ENCODE data around the gene MYH16. TPM values are rescaled to one million over a fixed set of nuclear protein-coding genes. Genes with fewer than 3 reads are reported as not detected.
"Not testable (repeated sequence)": the region's sequence is repeated elsewhere in the genome, so short reads cannot be mapped to it uniquely, and the experiment has no call there.

MYH16 gene
- total and polyA plus RNA-seq, 2 experiments from 2014 or later, result not detected

GRCh38 chr7:99314504-99314903 is 41.9 kb downstream of the MYH16 start:
- in situ Hi-C loops (cut with MboI), result loop anchor here (5.0 to 10.0 kb wide), 2 partner anchors 170 to 272 kb away; partner anchors contain the start of gene SMURF1
- H3K4me2 ChIP-seq (ENCODE audit: unreplicated experiment), result no peak overlapping the region
- no peak overlapping the region for H3K9ac ChIP-seq
- no peaks in the 10 kb centered on the region for H4K20me1 ChIP-seq (ENCODE audit: insufficient read depth)
- DNase-seq, result no peak
- TF ChIP-seq EZH2phosphoT487 (IDR thresholded peaks at IDR 0.05; ENCODE audit: insufficient read depth, low read depth) (no peak), EZH2 (IDR thresholded peaks at IDR 0.05; ENCODE audit: insufficient read depth, poor library complexity, severe bottlenecking) (no peak)
- no peaks in the 10 kb centered on the region for H3K9me2 ChIP-seq (ENCODE audit: insufficient read depth)
- H3K79me2 ChIP-seq (ENCODE audit: insufficient read depth), result no peaks in the 10 kb centered on the region
- H3F3A ChIP-seq (ENCODE audit: insufficient read depth), result no peaks in the 10 kb centered on the region
- no peaks in the 10 kb centered on the region for H3K36me3 ChIP-seq (ENCODE audit: low read depth)
- no peaks in the 10 kb centered on the region for H3K4me1 ChIP-seq (ENCODE audit: insufficient read depth)
- WGBS, 2 experiments (ENCODE audit: low coverage in 1 of 2, low lambda C conversion rate in 2 of 2, missing lambda C conversion rate in 2 of 2), result 73 to 74% methylated on average over 7 of the region's 7 CpGs
- H3K27ac ChIP-seq, result no peak overlapping the region
- no peak overlapping the region for H2AFZ ChIP-seq
- H3K27me3 ChIP-seq (replicated peaks; ENCODE audit: insufficient read depth), result no peaks in the 10 kb centered on the region
- no peak overlapping the region for H3K4me3 ChIP-seq
- no peaks in the 10 kb centered on the region for H3K9me3 ChIP-seq (ENCODE audit: low read depth)

- no peaks in the 10 kb centered on the region for H3F3A ChIP-seq (ENCODE audit: insufficient read depth)
- peaks cover 9% of the 10 kb centered on the region for H3K79me2 ChIP-seq (ENCODE audit: insufficient read depth)
- no peaks in the 10 kb centered on the region for H3K27me3 ChIP-seq (replicated peaks; ENCODE audit: insufficient read depth)
- H4K20me1 ChIP-seq (ENCODE audit: insufficient read depth), result no peaks in the 10 kb centered on the region
- no peaks in the 10 kb centered on the region for H3K9me3 ChIP-seq (ENCODE audit: low read depth)
- TF ChIP-seq EZH2 (IDR thresholded peaks at IDR 0.05; ENCODE audit: insufficient read depth, poor library complexity, severe bottlenecking) (no peak), EZH2phosphoT487 (IDR thresholded peaks at IDR 0.05; ENCODE audit: insufficient read depth, low read depth) (no peak)
- in situ Hi-C loops (cut with MboI), result no loop called here
- H3K4me2 ChIP-seq (ENCODE audit: unreplicated experiment), result no peak overlapping the region
- no peaks in the 10 kb centered on the region for H3K9me2 ChIP-seq (ENCODE audit: insufficient read depth)
- H3K9ac ChIP-seq, result no peak overlapping the region
- H3K4me1 ChIP-seq (ENCODE audit: insufficient read depth), result 0 out of 2 replicates have a peak, but pooled peaks cover 3% of the 10 kb centered on the region
- 70% methylated on average over 4 of the region's 4 CpGs for whole genome bisulfite sequencing, 2 experiments (ENCODE audit: low coverage in 1 of 2, low lambda C conversion rate in 2 of 2, missing lambda C conversion rate in 2 of 2)
- no peaks in the 10 kb centered on the region for H3K36me3 ChIP-seq (ENCODE audit: low read depth)
- no peak overlapping the region for H3K27ac ChIP-seq
- DNase-seq, result no peak
- no peak overlapping the region for H2AFZ ChIP-seq
- no peak overlapping the region for H3K4me3 ChIP-seq
Observed at GRCh38 chr7:99320371-99320770, 47.7 kb downstream of the MYH16 start.

GRCh38 chr7:99322659-99323058 is 50.0 kb downstream of the MYH16 start:
- H2AFZ ChIP-seq; H3K27me3 ChIP-seq (replicated peaks; ENCODE audit: insufficient read depth); H3K36me3 ChIP-seq (ENCODE audit: low read depth); H4K20me1 ChIP-seq (ENCODE audit: insufficient read depth); H3K27ac ChIP-seq; H3K9ac ChIP-seq; DNase-seq; H3K9me3 ChIP-seq (ENCODE audit: low read depth); H3K4me3 ChIP-seq; H3K4me2 ChIP-seq (ENCODE audit: unreplicated experiment); H3K9me2 ChIP-seq (ENCODE audit: insufficient read depth); in situ Hi-C loops (cut with MboI): not testable (repeated sequence)
- Histone ChIP-seq H3K4me1 (ENCODE audit: insufficient read depth) (peaks cover 11% of the 10 kb centered on the region), H3K79me2 (ENCODE audit: insufficient read depth) (peaks cover 29% of the 10 kb centered on the region), H3F3A (ENCODE audit: insufficient read depth) (peaks cover 13% of the 10 kb centered on the region; the same call in 1 of the 2 replicates)
- 96 to 98% methylated on average over 6 of the region's 6 CpGs for WGBS, 2 experiments (ENCODE audit: low coverage in 1 of 2, low lambda C conversion rate in 2 of 2, missing lambda C conversion rate in 2 of 2)

- Histone ChIP-seq H3K4me3 (peak overlapping the region; percentile 99), H3K9ac (peak overlapping the region; percentile 98; the same call in 1 of the 2 replicates), H3K27ac (no peak overlapping the region), H2AFZ (no peak overlapping the region), H3K79me2 (ENCODE audit: insufficient read depth) (peaks cover 48% of the 10 kb centered on the region), H3K9me2 (ENCODE audit: insufficient read depth) (no peaks in the 10 kb centered on the region), H4K20me1 (ENCODE audit: insufficient read depth) (0 out of 2 replicates have a peak, but pooled peaks cover 4% of the 10 kb centered on the region), H3K9me3 (ENCODE audit: low read depth) (no peaks in the 10 kb centered on the region), H3F3A (ENCODE audit: insufficient read depth) (peaks cover 27% of the 10 kb centered on the region), H3K27me3 (replicated peaks; ENCODE audit: insufficient read depth) (no peaks in the 10 kb centered on the region), H3K4me2 (ENCODE audit: unreplicated experiment) (peak overlapping the region; percentile 86), H3K36me3 (ENCODE audit: low read depth) (no peaks in the 10 kb centered on the region), H3K4me1 (ENCODE audit: insufficient read depth) (peaks cover 27% of the 10 kb centered on the region)
- DNase-seq, result no peak
- no peak for TF ChIP-seq EZH2 (IDR thresholded peaks at IDR 0.05; ENCODE audit: insufficient read depth, poor library complexity, severe bottlenecking)
- no peak for TF ChIP-seq EZH2phosphoT487 (IDR thresholded peaks at IDR 0.05; ENCODE audit: insufficient read depth, low read depth)
- 97 to 99% methylated on average over 14 of the region's 14 CpGs for WGBS, 2 experiments (ENCODE audit: low coverage in 1 of 2, low lambda C conversion rate in 2 of 2, missing lambda C conversion rate in 2 of 2)
- in situ Hi-C loops (cut with MboI), result no loop called here
Observed at GRCh38 chr7:99324559-99324958, 51.9 kb downstream of the MYH16 start.

GRCh38 chr7:99325001-99325493 is 52.4 kb downstream of the MYH16 start:
- peaks cover 53% of the 10 kb centered on the region for H3K79me2 ChIP-seq (ENCODE audit: insufficient read depth)

More at GRCh38 chr7:99325001-99325493, 52.4 kb downstream of the MYH16 start:
- Histone ChIP-seq H3K27ac (peak overlapping the region; percentile 82), H3K36me3 (ENCODE audit: low read depth) (no peaks in the 10 kb centered on the region), H3K4me2 (ENCODE audit: unreplicated experiment) (peak overlapping the region; percentile 86), H4K20me1 (ENCODE audit: insufficient read depth) (0 out of 2 replicates have a peak, but pooled peaks cover 4% of the 10 kb centered on the region), H3F3A (ENCODE audit: insufficient read depth) (peaks cover 32% of the 10 kb centered on the region), H3K9me3 (ENCODE audit: low read depth) (no peaks in the 10 kb centered on the region), H3K4me3 (peak overlapping the region; percentile 99), H3K4me1 (ENCODE audit: insufficient read depth) (peaks cover 32% of the 10 kb centered on the region), H3K9ac (peak overlapping the region; percentile 98), H3K27me3 (replicated peaks; ENCODE audit: insufficient read depth) (no peaks in the 10 kb centered on the region), H3K9me2 (ENCODE audit: insufficient read depth) (no peaks in the 10 kb centered on the region), H2AFZ (peak overlapping the region; percentile 88)
- TF ChIP-seq EZH2phosphoT487 (IDR thresholded peaks at IDR 0.05; ENCODE audit: insufficient read depth, low read depth), result no peak
- TF ChIP-seq EZH2 (IDR thresholded peaks at IDR 0.05; ENCODE audit: insufficient read depth, poor library complexity, severe bottlenecking), result no peak
- 13 to 16% methylated on average over 13 to 14 of the region's 14 CpGs for WGBS, 2 experiments (ENCODE audit: low coverage in 1 of 2, low lambda C conversion rate in 2 of 2, missing lambda C conversion rate in 2 of 2)
- in situ Hi-C loops (cut with MboI), result no loop called here
- peak; percentile 9 for DNase-seq

All from GM23248 (cell line).